GM18907 (cell line): ENCODE results near the gene C21orf58.

ENCODE experiments used
- ATAC-seq: cut with Tn5 transposase; IDR thresholded peaks from one replicate; pipeline ENCODE4 v1.9.1; 2021; ENCODE audit warnings: mild to moderate bottlenecking, moderate library complexity; ENCODE audit not compliant: unreplicated experiment

C21orf58 gene

DNA sequence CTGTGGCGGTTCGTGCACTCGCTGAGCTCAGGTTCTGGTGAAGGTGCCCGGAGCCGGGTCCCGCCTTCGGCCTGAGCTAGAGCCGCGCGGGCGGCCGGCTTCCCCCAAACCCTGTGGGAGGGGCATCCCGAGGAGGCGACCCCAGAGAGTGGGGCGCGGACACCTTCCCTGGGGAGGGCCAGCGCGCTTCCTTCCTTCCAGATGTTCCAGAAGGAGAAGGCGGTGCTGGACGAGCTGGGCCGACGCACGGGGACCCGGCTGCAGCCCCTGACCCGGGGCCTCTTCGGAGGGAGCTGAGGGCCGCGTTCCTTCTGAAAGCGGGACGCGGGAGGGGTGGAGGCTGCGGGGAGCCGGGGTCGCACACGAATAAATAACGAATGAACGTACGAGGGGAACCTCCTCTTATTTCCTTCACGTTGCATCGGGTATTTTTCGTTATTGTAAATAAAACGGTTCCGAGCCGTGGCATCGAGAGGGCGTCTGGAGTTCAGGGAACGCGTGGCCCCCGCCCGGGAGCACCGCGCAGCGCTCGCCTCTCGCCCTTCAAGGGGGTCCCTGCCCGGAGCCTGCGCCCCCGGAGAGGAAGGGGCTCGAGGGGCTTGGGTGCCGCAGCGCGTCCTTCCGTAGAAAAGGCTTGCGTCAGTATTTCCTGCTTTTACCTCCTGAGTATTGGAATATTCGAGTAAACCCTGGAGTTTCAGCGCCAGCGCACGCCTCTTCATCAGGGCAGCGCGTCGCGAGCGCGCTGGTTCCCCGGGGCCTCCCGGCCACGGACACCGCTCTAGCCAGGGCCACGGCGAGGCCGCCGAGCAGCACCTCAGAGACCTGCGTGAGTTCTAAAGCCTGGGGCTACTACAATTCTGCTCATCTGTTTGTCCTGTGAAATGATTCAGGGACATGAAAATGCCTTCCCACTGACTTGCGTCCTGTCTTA is 26.1 kb downstream of the C21orf58 start:
- no peak for ATAC-seq

GRCh38 chr21:46295996-46296752 is 27.5 kb downstream of the C21orf58 start:
- ATAC-seq, result no peak

DNA sequence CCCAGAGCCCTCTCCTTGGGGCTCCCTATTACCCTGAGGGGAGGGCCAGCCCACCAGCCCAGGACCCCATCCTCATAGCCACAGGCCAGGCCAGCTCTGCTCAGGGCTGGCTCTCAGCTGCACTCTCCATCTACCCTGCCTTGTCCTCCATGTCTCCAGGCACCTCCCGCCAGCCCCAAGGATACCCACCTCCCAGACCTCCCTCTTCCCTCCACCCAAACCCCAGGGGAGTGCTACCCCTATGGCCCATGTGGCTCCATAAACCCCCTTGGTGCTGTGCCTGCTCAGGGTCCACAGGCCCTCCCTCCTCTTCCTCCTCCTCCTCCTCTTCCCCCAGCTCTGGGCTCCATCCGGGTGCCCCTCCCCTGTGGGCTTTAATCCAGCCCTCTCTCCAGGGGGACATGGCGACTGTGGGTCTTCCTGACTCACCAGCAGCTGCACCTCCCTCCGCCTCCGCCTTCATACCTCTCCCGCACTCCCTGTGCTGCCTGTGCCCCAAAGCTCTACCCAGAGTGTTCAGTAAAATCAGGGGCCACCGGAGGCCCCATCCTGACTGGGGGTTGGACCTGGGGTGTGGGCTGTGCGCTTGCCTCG is 28.4 kb downstream of the C21orf58 start:
- ATAC-seq, result no peak

DNA sequence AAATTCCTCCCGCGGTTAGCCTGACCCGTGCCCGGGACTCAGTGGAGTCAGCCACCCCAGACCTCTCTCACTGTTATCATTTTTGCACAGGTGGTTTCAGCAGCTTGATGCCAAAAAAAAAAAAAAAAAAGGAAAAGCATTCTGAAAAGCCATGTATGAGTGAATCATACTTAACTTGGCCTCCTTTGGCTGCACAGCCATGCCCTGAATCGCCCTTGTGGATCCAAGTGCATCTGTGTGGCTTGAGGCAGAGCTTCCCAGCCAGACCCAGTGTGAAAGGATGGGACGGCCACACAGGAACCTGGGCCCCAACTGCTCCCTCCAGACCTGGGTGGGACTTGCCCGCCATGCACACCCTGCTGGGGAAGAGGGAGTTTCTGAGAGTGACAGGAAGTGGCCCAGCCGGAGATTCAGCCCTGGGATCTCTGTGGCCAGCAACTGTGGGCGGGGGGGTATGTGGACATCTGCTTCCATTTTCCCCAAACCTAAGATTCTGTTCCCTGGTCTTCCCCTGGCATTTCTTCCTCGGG is 29.0 kb downstream of the C21orf58 start:
- no peak for ATAC-seq

DNA sequence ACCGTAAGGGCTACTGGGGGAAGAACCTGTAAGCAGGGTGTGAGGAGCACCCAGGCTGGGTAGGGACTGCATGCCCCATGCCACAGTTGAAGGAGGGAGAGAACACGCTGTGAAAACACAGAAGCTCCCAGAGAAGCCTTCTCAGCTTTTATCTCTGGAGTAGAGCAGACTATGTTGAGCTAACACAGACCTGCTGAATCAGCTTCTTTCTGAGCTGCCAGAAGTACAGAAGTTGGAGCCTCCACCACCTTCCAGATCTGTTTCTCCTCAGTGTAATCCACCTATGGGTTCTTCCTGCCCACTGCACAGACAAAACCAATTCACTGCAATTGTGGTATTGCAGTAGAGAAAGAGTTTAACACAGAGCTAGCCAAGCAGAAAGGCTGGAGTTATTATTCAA is 32.1 kb downstream of the C21orf58 start:
- ATAC-seq, result no peak

GRCh38 chr21:46289655-46290179 is 34.0 kb downstream of the C21orf58 start:
- ATAC-seq, result no peak

DNA sequence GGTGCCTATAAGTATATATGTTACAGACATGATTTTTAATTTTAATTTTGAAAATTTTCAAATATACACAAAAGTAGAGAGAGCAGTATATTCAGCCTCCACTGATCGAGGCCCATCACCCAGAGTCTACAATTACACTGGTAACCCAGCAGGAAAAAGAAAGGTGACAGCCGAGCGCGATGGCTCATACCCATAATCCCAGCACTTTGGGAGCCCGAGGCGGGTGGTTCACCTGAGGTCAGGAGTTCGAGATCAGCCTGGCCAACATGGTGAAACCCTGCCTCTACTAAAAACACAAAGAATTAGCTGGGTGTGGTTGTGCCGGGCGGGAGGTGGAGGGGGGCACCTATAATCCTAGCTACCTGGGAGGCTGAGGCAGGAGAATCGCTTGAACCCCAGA is 36.1 kb downstream of the C21orf58 start:
- ATAC-seq, result no peak

- ATAC-seq, result no peak
These were observed 37.0 kb downstream of the C21orf58 start for GRCh38 chr21:46286648-46287002.

GRCh38 chr21:46285761-46286647 is 37.7 kb downstream of the C21orf58 start, which contains the start of gene YBEY:
Gene YBEY (plus strand): TSS chr21:46286342. CDS start chr21:46286914, 572 bp downstream.
- peak; percentile 83 for ATAC-seq

DNA sequence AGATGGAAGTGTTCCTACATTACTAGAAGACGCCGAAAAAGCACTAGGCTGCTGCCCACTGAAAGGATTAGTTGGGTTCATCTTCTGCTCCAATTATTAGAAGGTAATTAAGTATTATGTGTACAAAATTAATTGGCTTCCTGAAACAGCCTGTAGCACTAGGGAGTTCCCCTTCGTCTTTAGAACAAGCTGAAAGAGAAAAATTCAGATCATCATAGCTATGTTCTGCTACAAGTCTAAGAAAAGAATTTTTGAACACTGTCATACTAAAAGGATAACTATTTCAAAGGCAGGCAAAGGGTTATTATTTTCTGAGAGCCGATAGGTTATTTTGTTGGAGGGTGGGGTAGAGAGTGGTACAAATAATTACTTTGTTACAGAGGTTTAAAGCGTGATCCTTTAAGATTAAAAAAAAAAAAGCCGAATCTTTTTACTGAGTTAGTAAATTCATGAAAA is 38.4 kb downstream of the C21orf58 start, which contains the start of gene MCM3AP:
Gene MCM3AP, minus strand, starts transcription at position 406 of the 456 bp plus-strand sequence. Its CDS starts 325 bp downstream, at position 81.
- no peak for ATAC-seq

DNA sequence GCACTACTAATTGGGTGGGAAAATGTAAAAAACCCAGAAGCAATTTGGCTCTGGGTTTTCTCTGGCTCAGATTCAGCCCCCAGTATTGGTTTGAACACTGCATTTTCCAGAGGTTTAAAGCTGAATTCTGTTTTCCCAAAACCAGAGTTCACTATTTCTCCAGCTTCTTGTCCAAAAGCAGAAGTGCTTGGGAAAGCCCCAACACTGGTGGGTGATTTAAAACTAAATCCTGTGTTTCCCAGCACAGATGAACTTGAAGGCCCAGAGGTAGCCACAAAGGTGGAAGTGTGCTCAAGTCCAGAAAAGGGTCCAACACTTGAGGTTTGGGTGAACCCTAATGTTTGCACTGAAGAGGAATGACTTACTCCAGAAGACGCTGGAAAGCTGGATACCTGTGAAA is 38.9 kb downstream of the C21orf58 start:
- ATAC-seq, result no peak

DNA sequence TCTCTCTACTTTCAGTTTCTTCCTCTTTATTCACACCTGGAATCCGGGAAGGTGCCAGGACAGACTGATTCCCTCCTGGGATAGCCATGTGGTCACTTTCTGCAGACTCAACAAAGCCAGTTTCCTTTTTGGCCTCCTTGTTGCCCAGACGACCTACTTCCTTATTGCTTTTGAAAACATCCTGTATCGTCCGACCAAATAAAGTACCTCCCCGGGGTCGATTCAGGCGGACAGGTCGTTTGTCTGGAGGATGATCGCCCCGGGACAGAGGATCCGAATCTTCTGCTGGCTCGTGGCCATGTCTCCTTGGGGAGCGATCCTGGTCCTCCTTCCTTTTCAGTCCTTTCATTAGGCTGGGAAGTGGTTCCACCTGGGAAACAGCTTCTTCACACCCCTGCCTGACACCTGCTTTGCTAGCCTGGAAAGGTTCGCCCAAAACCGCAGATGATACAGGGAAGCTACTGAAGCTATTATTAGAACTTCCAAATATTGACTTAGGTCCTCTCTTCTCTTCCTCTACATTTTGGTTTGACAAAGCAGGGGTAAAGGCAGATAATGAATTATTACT is 39.5 kb downstream of the C21orf58 start:
- ATAC-seq, result no peak

DNA sequence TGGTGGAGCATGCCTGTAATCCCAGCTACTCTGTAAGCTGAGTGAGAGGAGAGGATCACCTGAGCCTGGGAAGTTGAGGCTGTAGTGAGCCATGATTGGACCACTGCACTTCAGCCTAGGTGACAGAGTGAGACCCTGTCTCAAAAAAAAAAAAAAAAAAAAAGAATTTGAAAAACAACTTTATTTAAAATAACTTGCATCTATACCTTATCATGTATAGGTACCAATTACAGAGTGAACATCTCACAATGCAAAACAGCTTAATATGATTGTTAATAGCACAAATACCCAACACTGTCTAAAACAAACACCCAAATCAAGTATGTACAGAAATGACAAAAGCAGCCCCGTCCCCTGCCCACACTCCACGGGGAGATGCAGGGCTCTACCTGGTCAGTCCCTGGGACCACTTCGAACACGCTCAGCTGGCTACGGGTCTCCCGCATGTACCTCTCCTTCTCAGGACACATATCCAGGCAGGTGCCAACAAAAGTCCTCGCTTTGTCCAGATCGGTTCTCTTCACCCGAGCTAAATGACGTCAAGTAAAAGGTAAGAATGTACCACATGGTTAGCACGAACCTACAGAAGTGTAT is 48.8 kb downstream of the C21orf58 start:
- no peak for ATAC-seq

DNA sequence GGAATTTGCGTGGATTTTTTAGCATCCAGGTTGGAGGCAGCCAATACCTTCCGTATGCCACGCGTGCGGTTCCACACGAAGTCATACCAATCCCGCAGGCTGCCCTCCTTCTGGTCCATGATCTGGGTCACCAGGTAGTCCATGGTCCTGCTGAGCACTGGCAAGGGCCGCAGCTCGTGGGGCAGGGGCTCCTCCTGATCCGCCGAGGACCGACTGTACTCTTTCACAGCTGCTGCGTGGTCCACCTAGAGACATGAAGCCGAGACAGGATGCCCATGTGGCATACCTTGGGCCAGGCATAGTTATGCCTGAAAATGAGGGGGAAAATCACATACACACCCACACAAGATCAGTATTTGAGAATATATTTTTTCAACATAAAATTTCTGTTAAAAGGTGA is 50.3 kb downstream of the C21orf58 start:
- no peak for ATAC-seq

- no peak for ATAC-seq
These were observed 54.2 kb downstream of the C21orf58 start for GRCh38 chr21:46269466-46269865.

DNA sequence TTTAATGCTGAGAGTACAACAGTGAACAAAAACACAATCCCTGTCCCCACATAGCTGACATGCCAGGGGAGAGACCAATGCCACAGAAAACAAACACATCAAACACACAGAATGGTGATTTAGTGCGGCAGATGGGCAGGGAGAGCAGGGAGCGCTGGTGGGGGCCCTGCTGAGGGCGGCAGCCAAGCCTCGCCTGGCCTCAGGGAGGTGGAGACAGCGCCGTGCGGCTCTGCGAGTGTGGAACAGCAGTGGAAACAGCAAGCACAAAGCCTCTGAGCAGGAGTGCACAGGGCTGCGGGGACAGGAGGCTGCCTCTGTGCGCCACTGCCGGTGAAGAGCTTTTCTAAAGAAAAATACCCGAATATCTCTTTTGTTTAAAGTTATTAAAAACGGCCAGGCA is 55.3 kb downstream of the C21orf58 start:
- no peak for ATAC-seq

- no peak for ATAC-seq
These were observed 56.7 kb downstream of the C21orf58 start for GRCh38 chr21:46266946-46267345.

GRCh38 chr21:46265736-46266525 is 57.7 kb downstream of the C21orf58 start:
- no peak for ATAC-seq
